Nephron (organoid): ENCODE measurements around the gene CDHR3.

Experiments used
- H3K27ac Mint-ChIP-seq, 3 experiments: 2 replicates each; pipeline ENCODE4 v1.8.0; 2020; ENCODE audit warnings: mixed read lengths in 3 of 3, mild to moderate bottlenecking in 2 of 3, moderate library complexity in 1 of 3
- H3K27me3 Mint-ChIP-seq: 2 replicates; pipeline ENCODE4 v1.8.0; 2021; ENCODE audit warnings: low read depth, mild to moderate bottlenecking, moderate library complexity, mixed read lengths
- H3K36me3 Mint-ChIP-seq: 2 replicates; pipeline ENCODE4 v1.8.0; 2020; ENCODE audit warnings: low read depth, mixed read lengths
- H3K4me1 Mint-ChIP-seq: 2 replicates; pipeline ENCODE4 v1.8.0; 2020; ENCODE audit warnings: mixed read lengths
- H3K4me3 Mint-ChIP-seq, 3 experiments: 2 replicates each; pipeline ENCODE4 v1.8.0; 2020; ENCODE audit warnings: mild to moderate bottlenecking in 3 of 3, mixed read lengths in 3 of 3, moderate library complexity in 2 of 3
- H3K9me3 Mint-ChIP-seq: 2 replicates; pipeline ENCODE4 v1.8.0; 2020; ENCODE audit warnings: mixed read lengths
- TF ChIP-seq, protein P1 (sequence below), 3 experiments: fragments of 200-600 bp; sonication (generic); IDR thresholded peaks; one replicate each; pipeline ENCODE4 v1.5.0; 2021; ENCODE audit warnings: antibody characterized with exemption in 3 of 3; ENCODE audit not compliant: unreplicated experiment in 3 of 3

Gene CDHR3

DNA sequence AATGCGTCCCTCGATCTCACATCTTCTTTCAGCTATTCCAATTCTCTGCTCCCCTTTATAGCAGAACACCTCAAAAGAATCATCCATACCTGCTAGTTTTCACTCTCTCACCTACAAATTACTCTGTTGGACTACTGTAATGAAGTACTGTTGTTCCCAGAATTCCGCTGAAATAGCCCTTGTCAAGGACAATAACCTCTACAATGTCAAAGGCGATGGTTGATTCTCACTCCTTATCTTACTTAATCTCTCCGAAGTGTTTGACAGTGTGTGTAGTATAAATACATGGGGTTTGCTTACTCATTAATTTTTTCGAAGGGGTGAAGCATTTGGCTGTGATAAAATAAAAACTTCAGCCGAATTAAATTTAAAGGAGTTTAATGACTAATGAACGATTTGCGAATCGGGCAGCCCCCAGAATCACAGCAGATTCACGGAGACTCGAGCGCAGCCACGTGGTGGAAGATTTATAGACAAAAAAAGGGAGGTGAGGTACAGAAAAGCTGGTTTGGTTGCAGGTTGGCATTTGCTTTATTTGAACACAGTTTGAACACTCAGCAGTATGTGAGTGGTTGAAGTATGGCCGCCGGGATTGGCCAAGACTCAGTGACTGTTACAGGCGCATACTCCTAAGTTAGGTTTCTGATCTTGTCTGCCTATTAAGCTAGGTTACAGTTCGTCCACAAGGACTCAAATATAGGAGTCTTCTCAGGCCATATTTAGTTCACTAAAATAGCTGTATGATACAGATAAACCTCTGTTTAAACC lies 119.2 kb downstream of the CDHR3 start:
- Mint-ChIP-seq H3K9me3 (peaks cover 9% of the 10 kb centered on the region), H3K36me3 (peaks cover 15% of the 10 kb centered on the region), H3K4me1 (no peaks in the 10 kb centered on the region), H3K27ac (no peak overlapping the region), H3K27me3 (no peaks in the 10 kb centered on the region), H3K4me3 (no peak overlapping the region)
- TF ChIP-seq, protein P1, sequence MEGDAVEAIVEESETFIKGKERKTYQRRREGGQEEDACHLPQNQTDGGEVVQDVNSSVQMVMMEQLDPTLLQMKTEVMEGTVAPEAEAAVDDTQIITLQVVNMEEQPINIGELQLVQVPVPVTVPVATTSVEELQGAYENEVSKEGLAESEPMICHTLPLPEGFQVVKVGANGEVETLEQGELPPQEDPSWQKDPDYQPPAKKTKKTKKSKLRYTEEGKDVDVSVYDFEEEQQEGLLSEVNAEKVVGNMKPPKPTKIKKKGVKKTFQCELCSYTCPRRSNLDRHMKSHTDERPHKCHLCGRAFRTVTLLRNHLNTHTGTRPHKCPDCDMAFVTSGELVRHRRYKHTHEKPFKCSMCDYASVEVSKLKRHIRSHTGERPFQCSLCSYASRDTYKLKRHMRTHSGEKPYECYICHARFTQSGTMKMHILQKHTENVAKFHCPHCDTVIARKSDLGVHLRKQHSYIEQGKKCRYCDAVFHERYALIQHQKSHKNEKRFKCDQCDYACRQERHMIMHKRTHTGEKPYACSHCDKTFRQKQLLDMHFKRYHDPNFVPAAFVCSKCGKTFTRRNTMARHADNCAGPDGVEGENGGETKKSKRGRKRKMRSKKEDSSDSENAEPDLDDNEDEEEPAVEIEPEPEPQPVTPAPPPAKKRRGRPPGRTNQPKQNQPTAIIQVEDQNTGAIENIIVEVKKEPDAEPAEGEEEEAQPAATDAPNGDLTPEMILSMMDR (IDR thresholded peaks at IDR 0.05; ENCODE audit: unreplicated experiment in 3 of 3), result no peak
